H1 (cell line): ENCODE results near the gene CCNH. TPM values are rescaled to one million over a fixed set of nuclear protein-coding genes. Genes with fewer than 3 reads are reported as not detected.

ENCODE experiments used
- CTCF ChIA-PET: fragments of 300-600 bp; sonication (Branson Sonifier 250); formaldehyde crosslinking; loops from one replicate; lab custom pipeline; 2021; ENCODE audit not compliant: partially characterized antibody; lab: Charles Lee
- POLR2A ChIA-PET: fragments of 300-600 bp; sonication (Branson Sonifier 250); formaldehyde crosslinking; loops from one replicate; lab custom pipeline; 2021; ENCODE audit warnings: inconsistent platforms; ENCODE audit not compliant: partially characterized antibody; lab: Charles Lee
- DNase-seq, 2 experiments: peaks; one replicate each; pipeline versions ENCODE4 v3.0.0 to v3.0.0-alpha.2; 2010 to 2022; ENCODE audit warnings: low spot score in 2 of 2, low read depth in 1 of 2, mixed read lengths in 1 of 2
- FAIRE-seq: peaks from 2 replicates; lab custom pipeline; 2011; peaks lifted over from hg19 to GRCh38; lab: Jason Lieb, UNC
- H2AFZ ChIP-seq: 2 replicates; pipeline ENCODE4 v1.8.1; 2012; ENCODE audit warnings: low read length, inconsistent platforms
- H2AK5ac ChIP-seq: 2 replicates; pipeline ENCODE4 v1.6.1; 2013; ENCODE audit warnings: low read depth, low read length
- H2BK120ac ChIP-seq: replicated peaks from 2 replicates; pipeline ENCODE3; 2013; ENCODE audit warnings: low read depth, low read length, inconsistent platforms
- H2BK12ac ChIP-seq: 2 replicates; pipeline ENCODE4 v1.6.1; 2013; ENCODE audit warnings: low read depth, low read length
- H2BK15ac ChIP-seq: 2 replicates; pipeline ENCODE4 v1.6.1; 2013; ENCODE audit warnings: low read length
- H2BK20ac ChIP-seq: 2 replicates; pipeline ENCODE4 v1.6.1; 2013; ENCODE audit warnings: low read length
- H2BK5ac ChIP-seq: 2 replicates; pipeline ENCODE4 v1.6.1; 2013; ENCODE audit warnings: low read depth, low read length
- H3K14ac ChIP-seq: 2 replicates; pipeline ENCODE4 v1.6.1; 2013; ENCODE audit warnings: inconsistent platforms; ENCODE audit not compliant: insufficient read length
- H3K18ac ChIP-seq: 2 replicates; pipeline ENCODE4 v1.6.1; 2013; ENCODE audit warnings: low read length; ENCODE audit errors: extremely low read depth
- H3K23ac ChIP-seq: 2 replicates; pipeline ENCODE4 v1.6.1; 2013; ENCODE audit warnings: inconsistent platforms; ENCODE audit not compliant: insufficient read length
- H3K23me2 ChIP-seq: 2 replicates; pipeline ENCODE4 v1.6.1; 2013; ENCODE audit warnings: low read depth, low read length
- H3K27ac ChIP-seq: 2 replicates; pipeline ENCODE4 v1.6.1; 2011; ENCODE audit warnings: low read depth, low read length, inconsistent platforms
- H3K27me3 ChIP-seq, 4 experiments: replicated peaks in 1 of 4; 1 replicate in 1 of 4; 2 replicates in 3 of 4; pipeline versions ENCODE4 v1.6.1 to v1.8.1; 2011 to 2013; ENCODE audit warnings: low read length in 3 of 4, mild to moderate bottlenecking in 3 of 4, inconsistent platforms in 2 of 4, mixed read lengths in 2 of 4, moderate library complexity in 1 of 4; ENCODE audit not compliant: control insufficient read depth in 3 of 4, insufficient read depth in 3 of 4; ENCODE audit errors: extremely low read depth in 1 of 4
- H3K36me3 ChIP-seq, 4 experiments: 2 replicates each; pipeline versions ENCODE4 v1.6.1 to v1.8.1; 2011 to 2013; ENCODE audit warnings: mild to moderate bottlenecking in 4 of 4, low read length in 3 of 4, moderate library complexity in 2 of 4, control low read depth in 1 of 4, inconsistent platforms in 1 of 4; ENCODE audit not compliant: insufficient read depth in 4 of 4, control insufficient read depth in 2 of 4
- H3K4ac ChIP-seq: replicated peaks from 2 replicates; pipeline ENCODE3; 2013; ENCODE audit warnings: low read length, low read depth, mixed read lengths, inconsistent platforms; ENCODE audit not compliant: insufficient read length
- H3K4me1 ChIP-seq, 4 experiments: replicated peaks in 1 of 4; 1 replicate in 1 of 4; 2 replicates in 3 of 4; pipeline versions ENCODE4 v1.6.1 to v1.8.1; 2011 to 2013; ENCODE audit warnings: low read length in 3 of 4, inconsistent platforms in 2 of 4, mixed read lengths in 1 of 4; ENCODE audit not compliant: insufficient read depth in 4 of 4, control insufficient read depth in 3 of 4
- H3K4me2 ChIP-seq, 2 experiments: 2 replicates each; pipeline versions ENCODE4 v1.6.1 to v1.8.1; 2011 to 2013; ENCODE audit warnings: low read depth in 2 of 2, low read length in 2 of 2, control low read depth in 1 of 2, inconsistent platforms in 1 of 2, mild to moderate bottlenecking in 1 of 2; ENCODE audit not compliant: insufficient read depth in 1 of 2
- H3K4me3 ChIP-seq, 4 experiments: fragments of 200-600, 300-600 bp in 1 of 4; sonication (generic), shearing (Covaris generic), sonication (Bioruptor Twin) in 1 of 4; 2 replicates each; pipeline versions ENCODE4 v1.5.1 to v1.8.1; 2011 to 2016; ENCODE audit warnings: low read length in 4 of 4, low read depth in 3 of 4, control low read depth in 2 of 4, inconsistent platforms in 2 of 4, mild to moderate bottlenecking in 2 of 4, mixed read lengths in 1 of 4, moderate library complexity in 1 of 4; ENCODE audit not compliant: insufficient read depth in 2 of 4; ENCODE audit errors: extremely low read depth in 1 of 4
- H3K56ac ChIP-seq: replicated peaks from 2 replicates; pipeline ENCODE3; 2013; ENCODE audit warnings: low read depth, mild to moderate bottlenecking, mixed read lengths, low read length, inconsistent platforms; ENCODE audit not compliant: insufficient read length
- H3K79me1 ChIP-seq: 2 replicates; pipeline ENCODE4 v1.6.1; 2013; ENCODE audit warnings: low read depth, low read length, control low read depth
- H3K79me2 ChIP-seq, 2 experiments: 2 replicates each; pipeline versions ENCODE4 v1.6.1 to v1.8.1; 2012 to 2013; ENCODE audit warnings: low read length in 2 of 2, mild to moderate bottlenecking in 2 of 2, inconsistent platforms in 1 of 2; ENCODE audit not compliant: insufficient read depth in 2 of 2, control insufficient read depth in 1 of 2
- H3K9ac ChIP-seq, 4 experiments: replicated peaks in 1 of 4; 1 replicate in 1 of 4; 2 replicates in 3 of 4; pipeline versions ENCODE4 v1.6.1 to v1.8.1; 2011 to 2013; ENCODE audit warnings: low read depth in 3 of 4, low read length in 3 of 4, control low read depth in 2 of 4, mild to moderate bottlenecking in 2 of 4, moderate library complexity in 2 of 4, inconsistent platforms in 1 of 4; ENCODE audit errors: extremely low read depth in 1 of 4
- H3K9me3 ChIP-seq, 2 experiments: 2 replicates each; pipeline versions ENCODE4 v1.6.1 to v1.8.1; 2012 to 2013; ENCODE audit warnings: mild to moderate bottlenecking in 2 of 2, moderate library complexity in 2 of 2, control low read depth in 1 of 2, inconsistent platforms in 1 of 2, low read depth in 1 of 2, low read length in 1 of 2, mixed read lengths in 1 of 2; ENCODE audit not compliant: insufficient read depth in 2 of 2
- H4K20me1 ChIP-seq, 2 experiments: replicated peaks in 1 of 2; 2 replicates each; pipeline versions ENCODE3 to v1.8.1; 2011 to 2013; ENCODE audit warnings: inconsistent platforms in 2 of 2, low read length in 2 of 2, mild to moderate bottlenecking in 1 of 2; ENCODE audit not compliant: insufficient read depth in 2 of 2, control insufficient read depth in 1 of 2
- H4K5ac ChIP-seq: 2 replicates; pipeline ENCODE4 v1.6.1; 2013; ENCODE audit warnings: low read length, low read depth, mixed read lengths, inconsistent platforms; ENCODE audit not compliant: insufficient read length
- H4K8ac ChIP-seq: 2 replicates; pipeline ENCODE4 v1.8.0; 2013; ENCODE audit warnings: mild to moderate bottlenecking, moderate library complexity, low read length, inconsistent platforms; ENCODE audit not compliant: insufficient read depth; ENCODE audit errors: extremely low read depth
- H4K91ac ChIP-seq: replicated peaks from 2 replicates; pipeline ENCODE3; 2013; ENCODE audit warnings: low read length, mixed read lengths, inconsistent platforms; ENCODE audit not compliant: insufficient read length
- EGR1 ChIP-seq: IDR thresholded peaks from 2 replicates; pipeline ENCODE4 v1.6.1; 2011; ENCODE audit warnings: low read depth, low read length, borderline replicate concordance
- EP300 ChIP-seq, 2 experiments: IDR thresholded peaks; 1 replicate in 1 of 2; 2 replicates in 1 of 2; pipeline ENCODE4 v1.6.1; 2011 to 2012; ENCODE audit warnings: low read depth in 2 of 2, low read length in 2 of 2, mild to moderate bottlenecking in 2 of 2, borderline replicate concordance in 1 of 2, inconsistent platforms in 1 of 2, moderate library complexity in 1 of 2
- JUND ChIP-seq: IDR thresholded peaks from 2 replicates; pipeline ENCODE4 v1.6.1; 2011; ENCODE audit warnings: mild to moderate bottlenecking, improper control_type of control experiment, low read length
- KDM5A ChIP-seq: fragments of 200-600 bp; IDR thresholded peaks from 2 replicates; pipeline ENCODE4 v1.7.1; 2012; ENCODE audit warnings: mild to moderate bottlenecking, low read length, inconsistent platforms, mixed read lengths
- MAFK ChIP-seq: IDR thresholded peaks from 2 replicates; pipeline ENCODE4 v1.6.1; 2012; ENCODE audit warnings: low read depth, mild to moderate bottlenecking, improper control_type of control experiment, low read length
- RXRA ChIP-seq: IDR thresholded peaks from 2 replicates; pipeline ENCODE4 v1.6.1; 2011; ENCODE audit warnings: low read depth, mild to moderate bottlenecking, low read length, moderate library complexity; ENCODE audit not compliant: insufficient read depth
- SAP30 ChIP-seq: fragments of 300-600 bp; sonication (generic); IDR thresholded peaks from 2 replicates; pipeline ENCODE4 v1.7.1; 2012; ENCODE audit warnings: low read length, moderate library complexity, mild to moderate bottlenecking, inconsistent platforms; ENCODE audit not compliant: insufficient read depth, insufficient replicate concordance
- SP1 ChIP-seq: IDR thresholded peaks from 2 replicates; pipeline ENCODE4 v1.6.1; 2011; ENCODE audit warnings: low read depth, low read length
- SP2 ChIP-seq: IDR thresholded peaks from 2 replicates; pipeline ENCODE4 v1.6.1; 2012; ENCODE audit warnings: mild to moderate bottlenecking, low read length, inconsistent platforms
- SUZ12 ChIP-seq: fragments of 200-600 bp; sonication (generic); IDR thresholded peaks from 2 replicates; pipeline ENCODE4 v1.6.1; 2012; ENCODE audit warnings: mild to moderate bottlenecking, inconsistent platforms, low read length, moderate library complexity, mixed read lengths
- TAF7 ChIP-seq: optimal IDR thresholded peaks from 2 replicates; pipeline ENCODE3; 2011; ENCODE audit warnings: low read depth, mild to moderate bottlenecking, inconsistent platforms, low read length, moderate library complexity, borderline replicate concordance
- TCF12 ChIP-seq: IDR thresholded peaks from 2 replicates; pipeline ENCODE4 v1.6.1; 2011; ENCODE audit warnings: low read depth, mild to moderate bottlenecking, low read length
- WGBS, 2 experiments: shearing (Covaris generic) in 1 of 2; methylation state at CpG; one replicate each; pipeline versions ENCODE4 v1.1.6 to v1.1.7; 2013 to 2015; ENCODE audit warnings: low lambda C conversion rate in 2 of 2, mixed read lengths in 2 of 2, inconsistent platforms in 1 of 2, low coverage in 1 of 2, missing lambda C conversion rate in 1 of 2; ENCODE audit not compliant: insufficient replicate concordance in 2 of 2, insufficient coverage in 1 of 2, insufficient read length in 1 of 2; ENCODE audit errors: extremely low coverage in 1 of 2, missing lambda C conversion rate in 1 of 2; 5-methylcytosine and 5-hydroxymethylcytosine counted together
- polyA plus RNA-seq, 7 experiments: library from polyadenylated mRNA; depleted of rRNA in 3 of 7; stranded (reverse) in 5 of 7; unstranded in 2 of 7; fragments of >200 nt in 5 of 7; fragments of 200-250 nt in 2 of 7; gene quantifications; 1 replicate in 5 of 7; 2 replicates in 1 of 7; 4 replicates in 1 of 7; pipeline versions ENCODE4 v1.2.1 to v1.2.3, GENCODE V29; 2011 to 2013; ENCODE audit warnings: missing spikeins in 2 of 7, mixed read lengths in 2 of 7
- total RNA-seq: library from RNA; stranded (reverse); fragmentation: NEBNext Ultra II Directional; extraction: Animal tissue kit (Norgen Biotek cat#: 25700); gene quantifications from 2 replicates; pipeline ENCODE4 v1.2.1, GENCODE V29; 2021
- TF ChIP-seq, protein P1 (sequence below): IDR thresholded peaks from 2 replicates; pipeline ENCODE4 v1.6.1; 2012; ENCODE audit warnings: inconsistent platforms

Gene CCNH
- total and polyA plus RNA-seq, 2 of the 8 experiments (the other 6 are each of a cell fraction or from before 2014, with no cell fraction given), result 38.2 to 41.8 TPM

DNA sequence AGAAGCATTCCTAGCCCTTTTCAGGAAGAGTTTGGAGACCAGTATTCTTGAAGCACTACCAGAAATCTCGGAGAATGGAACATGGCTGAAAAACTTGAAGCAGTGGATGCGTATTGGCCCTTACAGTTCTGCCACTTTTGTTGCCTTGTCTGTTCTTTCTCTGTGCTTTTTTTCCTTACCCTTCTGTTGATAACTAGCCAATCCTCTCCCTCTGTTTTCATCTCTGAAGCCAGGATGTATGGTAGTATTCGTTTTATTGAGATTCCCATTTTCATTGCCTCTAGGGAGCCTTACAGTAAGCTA is 564 bp upstream of the CCNH start:
- Histone ChIP-seq H2BK120ac (no peak overlapping the region), H3K4ac (no peak overlapping the region), H4K91ac (no peak overlapping the region), H3K23ac (no peak overlapping the region), H2AK5ac (no peak overlapping the region), H3K79me1 (peaks cover 7% of the 10 kb centered on the region; the same call in 1 of the 2 replicates), H3K23me2 (peaks cover 7% of the 10 kb centered on the region), H3K9me3 (no peaks in the 10 kb centered on the region), H3K27ac (no peak overlapping the region; the same call in 1 of the 2 replicates), H2BK12ac (no peak overlapping the region), H3K18ac (peak overlapping the region; percentile 72; the same call in 1 of the 2 replicates), H4K5ac (peak overlapping the region; percentile 88), H3K4me2 (peak overlapping the region; percentile 59 to 94), H3K27me3 (peaks cover 0 to 1% (median 0%) of the 10 kb centered on the region in 4 experiments; a peak in 1 of 7 replicates), H2BK5ac (no peak overlapping the region), H3K14ac (no peak overlapping the region), H4K8ac (no peak overlapping the region), H3K9ac (peak overlapping the region in 2 of 4 experiments; percentile 8 to 25; a peak in 1 of 7 replicates), H3K4me1 (peaks cover 0 to 3% (median 0%) of the 10 kb centered on the region in 4 experiments; a peak in 2 of 7 replicates), H3K79me2 (peaks cover 3 to 23% of the 10 kb centered on the region in 2 experiments; a peak in 3 of 4 replicates), H2BK20ac (no peak overlapping the region), H4K20me1 (peaks cover 0 to 2% of the 10 kb centered on the region in 2 experiments), H2AFZ (peak overlapping the region; percentile 72), H3K36me3 (peaks cover 4 to 24% (median 10%) of the 10 kb centered on the region in 4 experiments; a peak in 7 of 8 replicates), H2BK15ac (no peak overlapping the region), H3K56ac (no peak overlapping the region), H3K4me3 (peak overlapping the region; percentile 90 to 98 (median 91))
- DNase-seq (no peak), FAIRE-seq (no peak)
- TF ChIP-seq EGR1 (no peak), SP1 (no peak), RXRA (no peak), JUND (no peak), TAF7 (no peak), SUZ12 (no peak), EP300 (IDR thresholded peaks at IDR 0.05; ENCODE audit: borderline replicate concordance in 1 of 2, low read depth in 2 of 2, low read length in 2 of 2) (no peak), TCF12 (no peak), MAFK (no peak), SAP30 (no peak), KDM5A (no peak), SP2 (no peak)
- TF ChIP-seq, protein P1, sequence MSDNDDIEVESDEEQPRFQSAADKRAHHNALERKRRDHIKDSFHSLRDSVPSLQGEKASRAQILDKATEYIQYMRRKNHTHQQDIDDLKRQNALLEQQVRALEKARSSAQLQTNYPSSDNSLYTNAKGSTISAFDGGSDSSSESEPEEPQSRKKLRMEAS, result no peak
- CTCF ChIA-PET, result interaction anchor here (0.9 to 1.7 kb wide), 3 partner anchors 8 to 400 kb away, joined by 4 to 7 read pairs (median 5); no protein-coding TSS in a partner anchor
- POLR2A ChIA-PET, result interaction anchor here (1.0 to 2.2 kb wide), 4 partner anchors 13 to 146 kb away, joined by 3 to 7 read pairs (median 4); partner anchors contain the start of gene RASA1
- 86% methylated on average over 3 of the region's 3 CpGs; no CpG with 5 or more reads in 1 of the 2 experiments for WGBS, 2 experiments
